Hippocampal formation (tissue), 2 donors: ENCODE measurements around the gene P2RX6.
"Not testable (repeated sequence)": the region's sequence is repeated elsewhere in the genome, so short reads cannot be mapped to it uniquely, and the experiment has no call there.

Source experiments
- DNase-seq, 2 donors: peaks; one replicate each; lab custom pipeline; 2025; lab: John Stamatoyannopoulos, UW

The P2RX6 gene

DNA sequence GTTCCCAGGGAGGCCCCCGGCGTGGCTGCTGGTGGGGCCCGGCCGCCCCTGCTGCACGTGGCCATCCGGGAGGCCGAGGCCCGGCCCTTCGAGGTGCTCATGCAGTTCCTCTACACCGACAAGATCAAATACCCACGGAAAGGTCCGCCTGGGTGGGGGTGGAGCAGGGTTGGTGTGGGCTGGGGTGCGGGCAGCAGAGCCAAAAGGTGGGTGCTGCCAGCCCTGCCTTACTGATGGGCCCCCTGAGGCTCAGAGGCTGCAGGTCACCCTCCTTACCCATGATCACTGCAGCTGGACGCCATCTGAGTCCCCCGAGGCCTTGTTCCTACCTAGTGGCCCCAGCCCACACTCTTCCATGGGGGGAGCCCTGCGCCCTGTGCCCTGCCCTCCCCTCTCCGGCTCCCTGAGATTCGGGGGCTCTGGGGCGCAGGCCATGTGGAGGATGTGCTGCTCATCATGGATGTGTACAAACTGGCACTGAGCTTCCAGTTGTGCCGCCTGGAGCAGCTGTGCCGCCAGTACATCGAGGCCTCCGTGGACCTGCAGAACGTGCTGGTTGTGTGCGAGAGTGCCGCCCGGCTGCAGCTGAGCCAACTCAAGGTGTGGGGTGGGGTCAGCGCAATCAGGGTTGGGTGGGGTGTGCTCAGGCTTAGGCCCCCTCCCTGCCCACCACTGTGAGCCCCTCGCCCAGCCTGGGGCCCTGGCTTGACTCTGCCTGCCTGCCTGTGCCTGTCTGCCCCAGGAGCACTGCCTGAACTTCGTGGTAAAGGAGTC lies 20.6 kb upstream of the P2RX6 start:
- DNase-seq = no peak

DNA sequence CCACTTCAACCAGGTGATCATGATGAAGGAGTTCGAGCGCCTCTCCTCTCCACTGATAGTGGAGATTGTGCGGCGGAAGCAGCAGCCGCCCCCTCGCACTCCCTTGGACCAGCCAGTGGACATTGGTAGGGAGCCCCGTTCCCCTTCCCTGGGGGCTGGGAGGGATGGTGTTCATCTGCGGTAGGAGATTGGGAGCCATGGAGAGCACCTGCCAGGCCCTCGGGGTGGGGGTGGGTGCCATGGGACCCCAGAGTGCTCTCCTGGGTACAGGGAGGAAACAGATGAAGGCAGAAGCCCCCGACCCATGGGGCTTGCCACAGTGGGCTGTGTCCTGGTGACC lies 20.1 kb upstream of the P2RX6 start:
- DNase-seq = no peak

DNA sequence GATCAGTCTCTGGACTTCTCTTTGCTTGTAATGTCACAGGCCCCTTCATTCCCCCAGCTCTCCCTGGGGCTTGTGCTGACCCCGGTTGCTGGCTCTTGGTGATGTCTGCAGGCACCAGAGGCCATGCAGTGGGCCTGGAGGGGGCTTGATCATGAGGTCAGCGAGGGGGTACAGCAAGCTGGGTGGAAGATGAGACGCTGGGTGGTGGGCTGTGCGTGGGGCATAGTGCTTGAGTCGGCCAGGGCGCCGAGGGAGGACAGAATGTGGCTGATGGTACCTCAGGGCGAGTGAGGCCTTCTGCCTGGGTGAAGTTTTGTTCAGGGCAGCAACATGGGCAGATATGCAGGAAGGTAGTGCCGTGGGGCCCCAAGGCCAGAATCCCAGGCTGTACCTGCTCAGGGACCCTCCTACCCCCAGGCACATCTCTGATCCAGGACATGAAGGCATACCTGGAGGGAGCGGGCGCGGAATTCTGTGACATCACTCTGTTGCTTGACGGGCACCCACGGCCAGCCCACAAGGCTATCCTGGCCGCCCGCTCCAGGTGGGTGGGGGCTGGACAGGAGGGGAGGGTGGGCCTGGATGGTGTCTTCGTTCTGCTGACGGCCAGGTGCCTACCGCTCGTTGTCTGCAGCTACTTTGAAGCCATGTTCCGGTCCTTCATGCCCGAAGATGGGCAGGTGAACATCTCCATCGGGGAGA lies 19.5 kb upstream of the P2RX6 start:
- DNase-seq = no peak

GRCh38 chr22:20996031-20996410 lies 18.9 kb upstream of the P2RX6 start:
- no peak for DNase-seq

DNA sequence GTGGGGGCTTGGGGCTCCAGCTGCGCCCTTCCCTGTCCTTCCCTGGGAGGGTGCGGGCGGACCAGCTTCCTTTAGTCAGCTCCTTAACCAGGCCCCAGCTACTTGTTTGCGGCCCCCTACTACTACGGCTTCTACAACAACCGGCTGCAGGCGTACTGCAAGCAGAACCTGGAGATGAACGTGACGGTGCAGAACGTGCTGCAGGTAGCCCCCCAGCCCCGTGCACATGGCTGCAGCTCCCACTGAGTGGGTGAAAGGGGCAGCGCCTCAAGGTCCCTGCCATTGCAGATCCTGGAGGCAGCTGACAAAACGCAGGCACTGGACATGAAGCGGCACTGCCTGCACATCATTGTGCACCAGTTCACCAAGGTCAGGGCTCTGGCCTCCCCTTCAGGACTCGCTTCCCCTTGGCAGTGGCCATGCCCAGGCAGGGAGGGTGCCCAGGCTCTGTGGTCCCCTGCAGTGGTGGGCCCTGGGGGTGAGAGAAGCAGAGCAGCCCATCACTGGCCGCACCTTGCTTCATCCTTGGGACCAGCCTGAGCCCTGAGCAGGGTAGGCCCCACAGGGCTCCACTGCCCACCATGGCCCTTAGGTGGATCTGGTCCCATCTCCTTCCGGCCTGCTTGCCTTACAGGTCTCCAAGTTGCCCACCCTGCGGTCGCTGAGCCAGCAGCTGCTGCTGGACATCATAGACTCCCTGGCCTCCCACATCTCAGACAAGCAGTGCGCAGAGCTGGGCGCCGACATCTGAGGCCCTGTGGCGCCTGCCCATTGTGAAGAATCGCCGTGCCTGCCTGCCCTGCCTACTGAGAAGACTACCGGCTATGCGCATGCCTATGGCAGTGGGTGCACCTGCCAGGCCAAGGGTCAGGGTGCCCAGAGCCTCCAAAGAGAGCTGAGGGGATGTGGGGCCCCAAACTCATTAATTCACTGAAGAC lies 18.1 kb upstream of the P2RX6 start:
- DNase-seq = no peak

- no peak for DNase-seq
Observed at GRCh38 chr22:20997536-20998257, 17.3 kb upstream of the P2RX6 start.

GRCh38 chr22:20998411-20999336 lies 16.3 kb upstream of the P2RX6 start:
- DNase-seq = no peak

- DNase-seq = no peak
Observed at GRCh38 chr22:20999350-21000206, 15.4 kb upstream of the P2RX6 start.

- DNase-seq = no peak
Observed at GRCh38 chr22:21000207-21000986, 14.6 kb upstream of the P2RX6 start.

GRCh38 chr22:21000987-21001600 lies 13.9 kb upstream of the P2RX6 start:
- DNase-seq = no peak

DNA sequence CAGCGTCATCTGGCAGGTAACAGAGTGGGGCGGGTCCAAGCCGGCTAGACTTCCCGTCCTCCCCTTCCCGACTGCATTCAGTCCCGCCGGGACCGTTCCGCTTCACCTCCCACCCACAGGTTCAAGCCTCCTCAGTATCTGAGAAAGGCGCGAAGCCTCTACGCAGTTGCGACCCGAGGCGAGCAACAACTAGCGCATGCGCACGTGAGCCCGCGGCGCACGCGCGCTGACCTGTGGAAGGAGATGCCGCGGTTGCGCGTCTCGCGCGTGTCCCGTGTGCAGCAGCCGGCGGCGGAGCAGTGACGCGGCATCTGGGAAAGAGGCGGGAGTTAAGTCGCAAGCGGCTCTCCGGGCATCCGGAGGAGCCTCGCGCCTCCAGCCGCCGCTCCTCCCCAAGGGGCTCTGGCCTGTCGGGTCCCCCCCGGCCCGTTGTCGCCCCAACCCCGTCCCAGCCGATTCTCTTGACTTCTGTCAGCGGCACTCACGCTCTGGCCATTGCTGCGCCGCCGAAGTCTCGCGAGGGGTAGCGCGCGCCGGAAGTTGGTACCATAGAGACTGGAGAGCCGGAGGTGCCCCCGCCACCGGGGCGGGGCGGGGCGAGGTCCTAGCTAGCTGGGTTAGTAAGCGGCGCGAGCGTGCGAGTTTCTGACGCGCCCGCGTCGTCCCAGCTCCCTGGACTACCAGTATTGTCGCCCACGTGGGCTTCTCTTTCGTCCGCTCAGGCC lies 13.2 kb upstream of the P2RX6 start, which contains the start of gene THAP7:
Gene THAP7 (minus strand): TSS at position 518 of the 725 bp plus-strand sequence. CDS start 207 bp downstream, at position 311.
- DNase-seq = peak; percentile 90 to 95

DNA sequence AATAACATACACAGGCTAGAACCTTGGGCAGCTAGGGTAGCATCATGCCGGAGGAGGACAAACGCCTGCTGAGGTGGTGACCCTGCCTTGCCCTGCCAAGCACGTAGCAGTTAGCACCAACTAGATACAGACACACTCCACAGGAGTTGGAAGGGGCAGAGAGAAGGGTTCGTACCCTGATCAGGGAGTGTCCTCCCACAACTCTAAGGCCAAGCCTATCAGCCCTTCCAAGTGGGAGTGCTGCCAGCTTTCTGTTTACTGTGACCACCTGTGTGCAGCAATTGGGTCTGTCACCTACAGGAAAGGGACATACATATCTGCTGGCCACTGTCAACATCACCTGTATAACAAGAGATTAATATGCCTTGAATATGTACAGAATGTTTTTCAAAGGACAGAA lies 11.2 kb upstream of the P2RX6 start:
- no peak for DNase-seq

- DNase-seq = not testable (repeated sequence)
Observed at GRCh38 chr22:21009208-21009607, 5.8 kb upstream of the P2RX6 start.

DNA sequence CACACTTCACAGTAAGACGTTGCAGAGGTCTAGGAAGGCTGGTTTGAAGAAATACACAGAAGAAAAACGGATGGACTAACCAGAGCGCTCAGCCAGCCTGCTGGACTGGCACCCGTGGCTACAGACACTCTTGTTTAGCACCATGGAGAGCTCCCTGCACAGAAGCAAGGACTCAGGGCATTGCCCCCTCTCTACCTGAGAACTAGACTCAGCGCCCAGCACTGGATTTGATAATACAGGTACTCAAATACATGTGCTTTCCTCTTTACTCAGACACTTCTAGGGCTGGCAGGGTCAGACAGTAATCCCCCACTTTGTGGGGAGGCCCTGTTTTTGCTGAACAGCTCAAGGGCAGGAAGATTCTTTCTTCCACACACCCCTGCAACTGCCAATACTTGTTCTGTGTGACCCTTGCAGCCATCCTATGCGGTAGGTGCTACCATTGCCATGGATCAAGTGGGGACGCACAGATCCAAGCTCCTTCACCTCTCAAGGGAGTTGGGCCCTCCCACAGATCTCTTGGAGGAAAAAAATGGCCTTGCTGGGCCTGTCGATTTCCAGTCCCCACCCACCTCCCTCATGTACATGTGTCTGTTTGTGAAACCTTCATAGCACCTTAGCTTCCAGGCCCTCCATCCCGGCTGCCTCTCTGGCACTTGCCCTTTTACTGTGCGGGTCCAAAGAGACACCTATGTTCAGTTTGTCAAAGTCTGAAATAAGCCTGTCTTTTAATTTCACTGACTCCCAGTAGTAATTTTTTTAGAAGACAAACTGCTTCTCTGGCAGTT lies 5.1 kb upstream of the P2RX6 start:
- DNase-seq = no peak

DNA sequence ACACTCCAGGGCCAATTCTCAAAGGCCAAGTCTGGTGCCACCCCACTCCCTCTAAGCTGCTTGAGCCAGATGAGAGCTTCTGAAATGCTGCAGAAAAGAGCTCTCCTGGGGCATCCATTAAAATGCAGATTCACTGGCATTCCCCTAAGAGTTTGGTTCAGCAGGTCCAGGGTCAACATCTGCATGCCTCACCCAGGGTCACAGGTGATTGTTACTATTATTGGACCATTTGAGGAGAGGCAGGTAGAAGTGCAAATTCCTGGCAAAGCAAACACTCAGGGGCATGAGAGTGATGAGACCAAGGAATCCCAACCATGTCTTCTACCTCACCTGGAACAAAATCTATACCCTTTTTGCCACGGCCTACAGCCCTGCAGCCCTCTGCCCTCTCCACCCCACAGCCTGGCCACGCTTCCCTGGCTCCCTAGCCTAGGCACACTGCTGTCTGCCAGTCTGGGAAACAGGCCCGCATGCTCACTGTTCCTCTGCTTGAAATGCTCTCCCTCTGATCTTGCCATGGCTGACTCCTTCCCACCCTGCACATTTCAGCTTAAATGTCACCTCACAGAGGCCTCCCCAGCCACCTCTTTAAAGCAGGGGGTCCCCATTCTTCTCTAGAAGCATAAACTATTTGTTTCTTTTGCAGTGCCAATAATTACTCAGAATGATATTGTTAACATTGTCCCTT lies 4.4 kb upstream of the P2RX6 start:
- DNase-seq = no peak
